Bronchial epithelial cell (primary cell): ENCODE results near the gene SMURF1. TPM values are rescaled to one million over a fixed set of nuclear protein-coding genes. Genes with fewer than 3 reads are reported as not detected.
A peak's percentile ranks its signal among the peaks of the same experiment; 100 is the strongest.

ENCODE experiments used
- DNase-seq: peaks from one replicate; pipeline ENCODE4 v3.0.0-alpha.2; 2010; ENCODE audit warnings: low read depth
- FAIRE-seq: peaks from 2 replicates; lab custom pipeline; 2011; peaks lifted over from hg19 to GRCh38; lab: Jason Lieb, UNC
- H3K27me3 ChIP-seq: 2 replicates; pipeline ENCODE4 v1.5.1; 2011; ENCODE audit warnings: low read length; ENCODE audit not compliant: control insufficient read depth, insufficient read depth
- H3K36me3 ChIP-seq: 2 replicates; pipeline ENCODE4 v1.5.1; 2011; ENCODE audit warnings: low read length; ENCODE audit not compliant: control insufficient read depth, insufficient read depth
- H3K4me3 ChIP-seq: 2 replicates; pipeline ENCODE4 v1.5.1; 2011; ENCODE audit warnings: mild to moderate bottlenecking, low read depth, low read length, control low read depth
- total RNA-seq: library from RNA; depleted of rRNA; stranded (reverse); fragments of >200 nt; gene quantifications from 2 replicates; pipeline ENCODE4 v1.2.1, GENCODE V29; 2014
- TF ChIP-seq, protein P1 (sequence below): IDR thresholded peaks from 2 replicates; pipeline ENCODE4 v1.5.1; 2011; ENCODE audit warnings: mild to moderate bottlenecking, moderate library complexity, low read length, control low read depth, inconsistent platforms; ENCODE audit not compliant: insufficient read depth, severe bottlenecking

The SMURF1 gene
- total RNA-seq, 1 donor from 2014 or later: 42.4 TPM

DNA sequence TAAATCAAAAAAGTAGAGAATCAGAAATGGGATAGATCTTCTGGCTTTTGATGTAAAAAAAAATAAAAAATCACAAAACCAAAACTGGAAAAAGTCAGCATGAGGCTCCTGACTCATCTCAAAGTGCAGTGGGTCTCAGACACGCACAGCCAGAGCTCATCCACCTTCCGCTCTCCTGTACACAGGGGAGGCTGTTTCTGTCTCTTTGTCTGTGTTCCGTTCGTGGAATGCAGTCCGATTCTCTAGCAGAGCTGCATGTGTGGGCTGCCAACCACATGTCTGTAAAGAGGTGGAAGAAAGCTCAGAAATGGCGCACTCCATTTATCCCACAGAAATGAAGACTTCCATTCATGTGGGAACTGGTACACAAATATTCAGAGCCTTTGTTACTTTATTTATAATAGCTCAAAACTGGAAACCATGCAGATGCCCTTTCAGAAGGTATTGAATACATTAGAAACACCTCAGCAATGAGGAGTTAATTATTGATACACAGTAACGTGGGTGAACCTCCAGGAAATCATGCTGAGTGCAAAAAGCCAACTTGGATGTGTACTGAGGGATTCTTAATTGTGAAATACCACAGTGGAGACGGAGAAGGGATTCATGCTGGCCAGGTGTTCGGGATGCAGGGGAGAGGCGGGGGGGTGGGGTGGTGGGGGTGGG is 142.3 kb downstream of the SMURF1 start:
- no peak for FAIRE-seq
- peaks cover 27% of the 10 kb centered on the region for H3K36me3 ChIP-seq
- TF ChIP-seq, protein P1, sequence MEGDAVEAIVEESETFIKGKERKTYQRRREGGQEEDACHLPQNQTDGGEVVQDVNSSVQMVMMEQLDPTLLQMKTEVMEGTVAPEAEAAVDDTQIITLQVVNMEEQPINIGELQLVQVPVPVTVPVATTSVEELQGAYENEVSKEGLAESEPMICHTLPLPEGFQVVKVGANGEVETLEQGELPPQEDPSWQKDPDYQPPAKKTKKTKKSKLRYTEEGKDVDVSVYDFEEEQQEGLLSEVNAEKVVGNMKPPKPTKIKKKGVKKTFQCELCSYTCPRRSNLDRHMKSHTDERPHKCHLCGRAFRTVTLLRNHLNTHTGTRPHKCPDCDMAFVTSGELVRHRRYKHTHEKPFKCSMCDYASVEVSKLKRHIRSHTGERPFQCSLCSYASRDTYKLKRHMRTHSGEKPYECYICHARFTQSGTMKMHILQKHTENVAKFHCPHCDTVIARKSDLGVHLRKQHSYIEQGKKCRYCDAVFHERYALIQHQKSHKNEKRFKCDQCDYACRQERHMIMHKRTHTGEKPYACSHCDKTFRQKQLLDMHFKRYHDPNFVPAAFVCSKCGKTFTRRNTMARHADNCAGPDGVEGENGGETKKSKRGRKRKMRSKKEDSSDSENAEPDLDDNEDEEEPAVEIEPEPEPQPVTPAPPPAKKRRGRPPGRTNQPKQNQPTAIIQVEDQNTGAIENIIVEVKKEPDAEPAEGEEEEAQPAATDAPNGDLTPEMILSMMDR: no peak
- H3K27me3 ChIP-seq: no peaks in the 10 kb centered on the region
- H3K4me3 ChIP-seq: no peak overlapping the region
- no peak for DNase-seq

DNA sequence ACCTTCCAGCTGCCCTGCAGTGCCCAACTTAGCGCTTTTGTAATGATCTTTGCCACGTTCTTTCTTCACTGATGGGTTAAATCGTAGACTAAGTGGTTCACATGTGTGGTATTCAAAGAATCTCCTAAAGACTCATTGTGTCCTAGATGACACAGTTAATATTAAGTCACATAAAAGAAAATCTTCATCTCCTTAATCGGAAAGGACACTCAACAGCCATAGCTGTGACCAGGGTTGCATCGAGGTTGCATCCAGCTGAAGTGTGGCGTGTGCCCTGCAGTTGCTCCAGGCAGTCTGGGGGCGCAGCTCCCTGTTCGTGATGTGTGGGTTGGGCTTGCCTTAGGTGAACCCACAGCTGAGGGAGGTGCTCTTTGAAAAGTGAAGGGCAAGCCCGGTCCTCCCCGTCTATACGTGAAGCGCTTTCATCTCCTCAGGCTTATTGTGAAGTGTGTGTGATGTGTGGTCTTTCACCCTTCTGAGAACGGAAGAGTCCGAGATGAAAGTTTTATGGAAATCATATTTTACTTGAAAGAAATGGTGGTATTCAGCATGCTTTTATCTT is 142.9 kb downstream of the SMURF1 start:
- Histone ChIP-seq H3K27me3 (no peaks in the 10 kb centered on the region), H3K36me3 (peaks cover 26% of the 10 kb centered on the region), H3K4me3 (no peak overlapping the region)
- TF ChIP-seq, protein P1: no peak
- FAIRE-seq: no peak
- DNase-seq: no peak

DNA sequence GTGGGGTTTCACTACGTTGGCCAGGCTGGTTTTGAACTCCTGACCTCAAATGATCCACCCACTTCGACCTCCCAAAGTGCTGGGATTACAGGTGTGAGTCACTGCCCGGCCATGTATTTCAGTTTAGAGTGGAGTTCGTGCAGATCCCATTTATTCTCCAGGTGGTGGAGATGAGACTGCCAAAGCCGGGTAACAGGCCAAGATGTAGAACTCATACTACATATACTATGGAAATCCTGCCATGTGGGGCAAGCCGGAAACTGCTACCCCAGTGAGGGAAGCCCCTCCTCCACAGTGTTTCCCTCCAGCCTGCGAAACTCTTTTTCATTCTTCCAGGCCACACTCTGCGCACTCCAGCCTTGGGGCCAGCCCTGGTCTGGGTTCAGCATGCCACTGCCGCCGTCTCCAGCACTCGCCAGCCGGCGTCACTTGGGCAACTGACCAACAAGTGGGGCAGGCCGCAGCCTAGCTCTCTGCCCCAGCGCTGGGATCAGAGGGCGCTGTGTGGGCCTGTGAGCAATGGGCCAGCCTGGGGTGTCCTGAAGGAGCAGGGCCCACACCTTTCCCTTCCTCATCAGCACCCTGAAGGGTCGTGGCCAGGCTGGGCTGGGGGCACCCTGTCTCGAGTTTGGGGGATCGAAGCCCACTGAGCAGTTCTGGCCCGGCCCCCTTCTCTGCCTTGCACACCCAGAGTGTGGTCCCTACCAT is 143.6 kb downstream of the SMURF1 start:
- DNase-seq (no peak), FAIRE-seq (no peak)
- no peaks in the 10 kb centered on the region for H3K27me3 ChIP-seq
- H3K4me3 ChIP-seq: no peak overlapping the region
- peaks cover 23% of the 10 kb centered on the region for H3K36me3 ChIP-seq
- TF ChIP-seq, protein P1: no peak

DNA sequence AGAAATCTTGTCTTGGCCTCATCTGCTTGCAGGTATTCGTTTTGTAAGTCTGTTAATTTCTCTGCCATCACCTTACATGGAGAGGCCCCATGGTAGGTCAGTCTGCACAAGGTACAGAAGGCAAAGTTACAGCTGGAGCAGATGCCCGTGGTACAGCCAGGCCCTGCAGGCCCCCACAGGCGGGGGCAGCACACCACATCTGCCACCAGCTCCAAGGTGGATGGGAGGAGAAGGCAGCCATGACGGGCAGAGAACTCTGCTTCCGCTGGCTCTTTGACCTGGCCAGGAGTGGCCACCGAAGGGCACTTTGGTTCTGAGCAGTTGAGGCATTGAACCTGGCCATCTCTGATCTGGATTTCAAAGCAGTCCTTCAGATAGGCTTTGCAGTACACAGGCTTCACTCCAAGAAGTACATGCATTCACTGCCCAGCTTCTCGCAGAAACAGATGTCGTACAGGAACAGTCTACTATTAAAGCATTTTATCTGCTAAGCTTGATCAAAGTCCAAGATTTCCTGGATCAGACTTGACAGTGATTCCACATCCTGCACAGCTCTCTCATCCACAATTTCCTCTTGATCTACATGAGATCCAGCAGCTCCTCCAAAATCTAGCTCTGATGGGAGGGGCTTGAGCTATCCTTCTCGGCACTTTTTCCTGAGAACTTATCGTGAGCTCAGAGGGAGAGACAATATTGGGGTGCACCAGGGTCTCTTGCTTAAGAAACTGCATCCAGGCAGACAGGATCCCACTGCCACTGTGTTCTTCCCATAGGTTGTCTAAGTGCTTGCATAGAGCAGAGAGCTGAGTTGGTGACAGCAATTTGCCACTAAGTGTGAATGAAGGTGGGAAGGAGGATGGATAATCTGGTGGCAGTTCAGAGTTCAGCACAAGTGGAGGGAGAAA is 144.8 kb downstream of the SMURF1 start:
- DNase-seq (no peak), FAIRE-seq (peak; percentile 60)
- Histone ChIP-seq H3K27me3 (no peaks in the 10 kb centered on the region), H3K4me3 (no peak overlapping the region), H3K36me3 (peaks cover 26% of the 10 kb centered on the region)
- TF ChIP-seq, protein P1: no peak

DNA sequence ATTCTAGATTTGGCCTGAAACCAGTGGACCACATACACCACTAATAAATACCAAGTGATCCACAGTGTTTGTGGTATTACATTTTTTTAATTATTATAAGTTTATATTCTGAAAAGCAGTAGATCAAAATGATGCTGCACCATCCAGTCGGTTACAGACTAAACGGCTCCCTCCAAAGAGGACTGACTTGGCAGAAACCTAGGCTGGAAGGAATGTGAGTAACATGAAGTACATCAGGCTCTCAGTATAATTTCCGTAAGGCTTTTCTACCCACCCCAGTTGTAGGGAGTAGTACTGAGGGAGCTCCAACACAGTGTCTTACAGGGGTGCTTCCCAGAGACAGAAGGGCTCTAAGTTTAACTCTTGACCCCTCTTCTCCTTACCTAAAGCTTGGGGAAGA is 146.1 kb downstream of the SMURF1 start:
- DNase-seq (no peak), FAIRE-seq (no peak)
- Histone ChIP-seq H3K36me3 (peaks cover 32% of the 10 kb centered on the region), H3K4me3 (no peak overlapping the region), H3K27me3 (no peaks in the 10 kb centered on the region)
- TF ChIP-seq, protein P1: no peak
